ENCODE results near the gene HES3.

DNA sequence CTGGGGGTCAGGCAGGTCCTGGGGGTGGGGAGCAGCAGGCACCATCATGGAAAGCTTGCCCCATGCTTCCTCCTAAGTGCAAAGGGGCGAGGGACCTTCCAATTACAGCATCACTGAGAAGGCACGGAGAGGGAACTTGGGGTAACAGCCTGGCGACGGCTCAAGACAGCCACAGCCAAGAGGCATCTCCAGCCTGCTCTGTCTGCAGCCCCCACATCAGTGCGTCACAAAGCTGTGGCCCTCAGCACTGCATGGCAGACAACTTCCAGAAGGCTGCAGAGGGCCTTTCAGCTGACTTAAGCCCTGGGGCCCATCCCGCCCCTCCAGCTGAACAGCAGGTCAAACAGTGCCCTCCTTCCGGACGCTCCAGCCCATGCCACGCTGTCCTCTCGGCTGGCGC lies 30.1 kb downstream of the HES3 start:
- TF ChIP-seq, protein P1, sequence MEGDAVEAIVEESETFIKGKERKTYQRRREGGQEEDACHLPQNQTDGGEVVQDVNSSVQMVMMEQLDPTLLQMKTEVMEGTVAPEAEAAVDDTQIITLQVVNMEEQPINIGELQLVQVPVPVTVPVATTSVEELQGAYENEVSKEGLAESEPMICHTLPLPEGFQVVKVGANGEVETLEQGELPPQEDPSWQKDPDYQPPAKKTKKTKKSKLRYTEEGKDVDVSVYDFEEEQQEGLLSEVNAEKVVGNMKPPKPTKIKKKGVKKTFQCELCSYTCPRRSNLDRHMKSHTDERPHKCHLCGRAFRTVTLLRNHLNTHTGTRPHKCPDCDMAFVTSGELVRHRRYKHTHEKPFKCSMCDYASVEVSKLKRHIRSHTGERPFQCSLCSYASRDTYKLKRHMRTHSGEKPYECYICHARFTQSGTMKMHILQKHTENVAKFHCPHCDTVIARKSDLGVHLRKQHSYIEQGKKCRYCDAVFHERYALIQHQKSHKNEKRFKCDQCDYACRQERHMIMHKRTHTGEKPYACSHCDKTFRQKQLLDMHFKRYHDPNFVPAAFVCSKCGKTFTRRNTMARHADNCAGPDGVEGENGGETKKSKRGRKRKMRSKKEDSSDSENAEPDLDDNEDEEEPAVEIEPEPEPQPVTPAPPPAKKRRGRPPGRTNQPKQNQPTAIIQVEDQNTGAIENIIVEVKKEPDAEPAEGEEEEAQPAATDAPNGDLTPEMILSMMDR (IDR thresholded peaks at IDR 0.05; ENCODE audit: insufficient read depth, low read length), result no peak
- TF ChIP-seq, protein P2, sequence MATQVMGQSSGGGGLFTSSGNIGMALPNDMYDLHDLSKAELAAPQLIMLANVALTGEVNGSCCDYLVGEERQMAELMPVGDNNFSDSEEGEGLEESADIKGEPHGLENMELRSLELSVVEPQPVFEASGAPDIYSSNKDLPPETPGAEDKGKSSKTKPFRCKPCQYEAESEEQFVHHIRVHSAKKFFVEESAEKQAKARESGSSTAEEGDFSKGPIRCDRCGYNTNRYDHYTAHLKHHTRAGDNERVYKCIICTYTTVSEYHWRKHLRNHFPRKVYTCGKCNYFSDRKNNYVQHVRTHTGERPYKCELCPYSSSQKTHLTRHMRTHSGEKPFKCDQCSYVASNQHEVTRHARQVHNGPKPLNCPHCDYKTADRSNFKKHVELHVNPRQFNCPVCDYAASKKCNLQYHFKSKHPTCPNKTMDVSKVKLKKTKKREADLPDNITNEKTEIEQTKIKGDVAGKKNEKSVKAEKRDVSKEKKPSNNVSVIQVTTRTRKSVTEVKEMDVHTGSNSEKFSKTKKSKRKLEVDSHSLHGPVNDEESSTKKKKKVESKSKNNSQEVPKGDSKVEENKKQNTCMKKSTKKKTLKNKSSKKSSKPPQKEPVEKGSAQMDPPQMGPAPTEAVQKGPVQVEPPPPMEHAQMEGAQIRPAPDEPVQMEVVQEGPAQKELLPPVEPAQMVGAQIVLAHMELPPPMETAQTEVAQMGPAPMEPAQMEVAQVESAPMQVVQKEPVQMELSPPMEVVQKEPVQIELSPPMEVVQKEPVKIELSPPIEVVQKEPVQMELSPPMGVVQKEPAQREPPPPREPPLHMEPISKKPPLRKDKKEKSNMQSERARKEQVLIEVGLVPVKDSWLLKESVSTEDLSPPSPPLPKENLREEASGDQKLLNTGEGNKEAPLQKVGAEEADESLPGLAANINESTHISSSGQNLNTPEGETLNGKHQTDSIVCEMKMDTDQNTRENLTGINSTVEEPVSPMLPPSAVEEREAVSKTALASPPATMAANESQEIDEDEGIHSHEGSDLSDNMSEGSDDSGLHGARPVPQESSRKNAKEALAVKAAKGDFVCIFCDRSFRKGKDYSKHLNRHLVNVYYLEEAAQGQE (IDR thresholded peaks at IDR 0.05; ENCODE audit: insufficient replicate concordance, low read depth), result no peak
